Fibroblast of pulmonary artery (primary cell): ENCODE results near the gene AOC2.

ENCODE experiments used
- DNase-seq: peaks from one replicate; pipeline ENCODE4 v3.0.0-alpha.2; 2010; ENCODE audit warnings: low read depth
- H3K4me3 ChIP-seq: replicated peaks from 2 replicates; pipeline ENCODE4 v1.5.1; 2011; ENCODE audit warnings: low read depth, mild to moderate bottlenecking, control low read depth, low read length, moderate library complexity
- TF ChIP-seq, protein P1 (sequence below): IDR thresholded peaks from 2 replicates; pipeline ENCODE4 v1.5.1; 2011; ENCODE audit warnings: mild to moderate bottlenecking, control low read depth, low read length, inconsistent platforms; ENCODE audit errors: missing control alignments

Gene AOC2

GRCh38 chr17:42845556-42845917, 1.2 kb downstream of the AOC2 start:
- DNase-seq = no peak
- no peak overlapping the region for H3K4me3 ChIP-seq
- TF ChIP-seq, protein P1, sequence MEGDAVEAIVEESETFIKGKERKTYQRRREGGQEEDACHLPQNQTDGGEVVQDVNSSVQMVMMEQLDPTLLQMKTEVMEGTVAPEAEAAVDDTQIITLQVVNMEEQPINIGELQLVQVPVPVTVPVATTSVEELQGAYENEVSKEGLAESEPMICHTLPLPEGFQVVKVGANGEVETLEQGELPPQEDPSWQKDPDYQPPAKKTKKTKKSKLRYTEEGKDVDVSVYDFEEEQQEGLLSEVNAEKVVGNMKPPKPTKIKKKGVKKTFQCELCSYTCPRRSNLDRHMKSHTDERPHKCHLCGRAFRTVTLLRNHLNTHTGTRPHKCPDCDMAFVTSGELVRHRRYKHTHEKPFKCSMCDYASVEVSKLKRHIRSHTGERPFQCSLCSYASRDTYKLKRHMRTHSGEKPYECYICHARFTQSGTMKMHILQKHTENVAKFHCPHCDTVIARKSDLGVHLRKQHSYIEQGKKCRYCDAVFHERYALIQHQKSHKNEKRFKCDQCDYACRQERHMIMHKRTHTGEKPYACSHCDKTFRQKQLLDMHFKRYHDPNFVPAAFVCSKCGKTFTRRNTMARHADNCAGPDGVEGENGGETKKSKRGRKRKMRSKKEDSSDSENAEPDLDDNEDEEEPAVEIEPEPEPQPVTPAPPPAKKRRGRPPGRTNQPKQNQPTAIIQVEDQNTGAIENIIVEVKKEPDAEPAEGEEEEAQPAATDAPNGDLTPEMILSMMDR = no peak

- TF ChIP-seq, protein P1 = no peak
- DNase-seq = no peak
Measured at GRCh38 chr17:42845918-42846593, 1.7 kb downstream of the AOC2 start.

GRCh38 chr17:42846594-42847280, 2.4 kb downstream of the AOC2 start:
- TF ChIP-seq, protein P1 = no peak
- no peak overlapping the region for H3K4me3 ChIP-seq
- peak; percentile 57 for DNase-seq

More at GRCh38 chr17:42845918-42846593, 1.7 kb downstream of the AOC2 start:
- H3K4me3 ChIP-seq = no peak overlapping the region

GRCh38 chr17:42848093-42848492, 3.7 kb downstream of the AOC2 start:
- TF ChIP-seq, protein P1 = no peak
- H3K4me3 ChIP-seq = no peak overlapping the region
- no peak for DNase-seq

DNA sequence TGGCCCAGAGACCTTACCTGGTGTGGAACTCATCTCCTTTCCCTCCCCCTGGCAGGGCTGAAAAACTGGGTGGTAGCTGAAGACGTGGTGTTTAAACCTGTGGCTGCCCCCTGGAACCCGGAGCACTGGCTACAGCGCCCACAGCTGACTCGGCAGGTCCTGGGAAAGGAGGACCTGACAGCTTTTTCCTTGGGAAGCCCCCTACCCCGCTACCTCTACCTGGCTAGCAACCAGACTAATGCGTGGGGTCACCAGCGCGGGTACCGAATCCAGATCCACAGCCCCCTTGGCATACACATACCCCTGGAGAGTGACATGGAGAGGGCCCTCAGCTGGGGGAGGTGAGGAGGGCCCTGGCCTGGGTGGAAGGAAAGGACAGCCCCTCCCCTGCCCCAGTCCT, 4.7 kb downstream of the AOC2 start:
- TF ChIP-seq, protein P1 = no peak
- no peak overlapping the region for H3K4me3 ChIP-seq
- no peak for DNase-seq

GRCh38 chr17:42849451-42850181, 5.2 kb downstream of the AOC2 start:
- TF ChIP-seq, protein P1 = no peak
- no peak overlapping the region for H3K4me3 ChIP-seq
- no peak for DNase-seq
